ENCODE results near the gene FAM227B. TPM values are rescaled to one million over a fixed set of nuclear protein-coding genes. Genes with fewer than 3 reads are reported as not detected.
"Not testable (repeated sequence)": the region's sequence is repeated elsewhere in the genome, so short reads cannot be mapped to it uniquely, and the experiment has no call there.

The FAM227B gene, protein sequence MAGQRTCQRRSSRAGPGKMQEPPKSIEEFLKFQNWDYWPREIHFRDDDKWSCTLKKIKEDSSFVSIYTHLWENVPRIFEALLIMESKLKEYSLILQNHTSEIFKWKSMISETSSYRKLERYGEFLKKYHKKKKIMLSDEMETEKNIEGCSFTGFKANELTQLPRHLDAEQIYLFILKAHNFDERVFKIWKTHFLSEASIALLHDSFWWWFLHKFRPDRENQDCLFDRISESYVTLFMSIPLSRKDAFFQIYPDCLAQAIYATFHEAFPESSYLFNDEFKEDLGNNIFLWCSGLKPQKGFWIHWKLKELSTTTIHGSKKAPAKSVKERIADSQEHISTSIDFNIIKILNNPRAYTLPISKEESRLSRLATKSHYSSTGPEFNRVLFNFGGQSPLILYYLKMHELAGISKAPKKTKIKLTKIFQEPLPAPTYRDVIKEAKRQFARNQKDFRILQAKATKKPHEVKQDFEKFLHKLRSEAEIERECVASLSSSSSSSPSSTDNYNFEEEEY
- 2.9 TPM for total RNA-seq

DNA sequence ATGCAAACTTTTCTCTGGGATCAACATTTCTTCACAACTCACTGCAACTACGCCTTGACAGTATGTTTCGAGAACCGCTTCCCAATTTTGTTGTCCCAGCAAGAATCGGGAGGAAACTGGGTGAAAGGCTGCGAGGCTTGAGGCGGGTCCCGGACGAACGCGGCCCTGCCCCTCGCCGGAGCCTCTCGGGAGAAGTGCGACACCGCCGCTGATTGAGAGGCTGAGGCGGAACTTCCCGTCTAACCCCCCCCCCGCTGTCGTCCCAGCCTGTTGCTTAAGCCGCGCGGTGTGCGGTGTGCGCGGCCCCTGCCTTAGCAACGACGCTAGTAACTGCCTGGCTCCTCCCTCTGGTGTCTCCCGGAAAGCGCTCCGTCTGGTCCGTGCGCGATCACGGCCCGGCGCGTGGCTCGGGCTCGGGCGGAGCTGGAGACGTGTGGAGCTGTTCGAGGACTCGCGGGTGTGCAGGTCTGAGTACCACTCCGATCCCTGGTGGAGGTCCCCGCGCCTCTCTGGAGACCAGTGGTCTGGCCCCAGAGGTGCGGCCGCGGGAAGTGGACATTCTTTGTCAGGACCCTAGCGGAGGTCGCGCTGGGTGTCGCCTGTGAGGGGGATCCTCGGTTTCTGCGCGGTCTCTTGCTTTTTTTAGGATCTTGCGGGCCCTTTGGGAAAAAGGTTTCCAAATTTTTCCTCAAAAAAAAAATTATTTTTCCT is at the start of gene FAM227B, which contains the start of gene DTWD1:
Gene FAM227B, minus strand, starts transcription at position 161 of the 711 bp plus-strand sequence. CDS start 5,647 bp downstream, outside the sequence.
Gene DTWD1, plus strand, starts transcription at position 391 of the 711 bp plus-strand sequence. CDS start 4,120 bp downstream, outside the sequence.
- TF ChIP-seq POLR2A (IDR thresholded peaks at IDR 0.05), result peak in 1 of 2 donors; percentile 82
- TF ChIP-seq, protein P1, sequence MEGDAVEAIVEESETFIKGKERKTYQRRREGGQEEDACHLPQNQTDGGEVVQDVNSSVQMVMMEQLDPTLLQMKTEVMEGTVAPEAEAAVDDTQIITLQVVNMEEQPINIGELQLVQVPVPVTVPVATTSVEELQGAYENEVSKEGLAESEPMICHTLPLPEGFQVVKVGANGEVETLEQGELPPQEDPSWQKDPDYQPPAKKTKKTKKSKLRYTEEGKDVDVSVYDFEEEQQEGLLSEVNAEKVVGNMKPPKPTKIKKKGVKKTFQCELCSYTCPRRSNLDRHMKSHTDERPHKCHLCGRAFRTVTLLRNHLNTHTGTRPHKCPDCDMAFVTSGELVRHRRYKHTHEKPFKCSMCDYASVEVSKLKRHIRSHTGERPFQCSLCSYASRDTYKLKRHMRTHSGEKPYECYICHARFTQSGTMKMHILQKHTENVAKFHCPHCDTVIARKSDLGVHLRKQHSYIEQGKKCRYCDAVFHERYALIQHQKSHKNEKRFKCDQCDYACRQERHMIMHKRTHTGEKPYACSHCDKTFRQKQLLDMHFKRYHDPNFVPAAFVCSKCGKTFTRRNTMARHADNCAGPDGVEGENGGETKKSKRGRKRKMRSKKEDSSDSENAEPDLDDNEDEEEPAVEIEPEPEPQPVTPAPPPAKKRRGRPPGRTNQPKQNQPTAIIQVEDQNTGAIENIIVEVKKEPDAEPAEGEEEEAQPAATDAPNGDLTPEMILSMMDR (IDR thresholded peaks at IDR 0.05), result no peak
- TF ChIP-seq POLR2AphosphoS5 (IDR thresholded peaks at IDR 0.05; ENCODE audit: insufficient read depth in 1 of 2, low read depth in 1 of 2), result peak; percentile 85 to 99
- Histone ChIP-seq H3K36me3 (peaks cover 0 to 11% of the 10 kb centered on the region in 2 donors), H3K9me3 (no peaks in the 10 kb centered on the region), H3K4me1 (peaks cover 35% of the 10 kb centered on the region), H3K27ac (peak within 1 kb of the TSS; percentile 85), H3K27me3 (no peaks in the 10 kb centered on the region), H3K4me3 (peak within 1 kb of the TSS; percentile 65 to 77)
- peak in 1 of 2 donors; percentile 98 for DNase-seq (ENCODE audit: extremely low spot score in 2 of 2)
- intact Hi-C loops (cut with DNase I), result loop anchor here (5.0 kb wide), 1 partner anchor 256 kb away; no protein-coding TSS in a partner anchor

DNA sequence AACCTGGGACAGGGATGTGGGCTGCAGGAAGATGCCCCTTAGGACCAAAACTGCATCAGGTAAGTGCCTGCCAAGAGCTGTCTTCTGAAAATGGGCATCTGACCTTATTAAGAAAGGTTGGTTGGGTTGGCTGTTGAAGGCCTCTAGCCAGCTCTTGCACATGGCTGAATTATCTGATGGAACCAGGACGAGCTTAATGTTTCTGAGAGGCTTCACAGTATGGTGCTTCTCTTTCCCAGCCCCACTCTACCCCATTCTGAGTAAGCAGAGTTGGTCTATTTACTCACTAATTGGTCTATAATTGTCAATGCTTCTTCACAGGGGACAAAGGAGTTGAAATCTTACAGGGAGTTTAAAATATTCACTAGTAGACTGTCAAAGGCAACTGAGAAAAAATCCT is 48.7 kb upstream of the FAM227B start:
- DNase-seq (ENCODE audit: extremely low spot score in 2 of 2), result no peak
- no peak overlapping the region for H3K4me3 ChIP-seq
- TF ChIP-seq POLR2AphosphoS5 (IDR thresholded peaks at IDR 0.05; ENCODE audit: insufficient read depth in 1 of 2, low read depth in 1 of 2) (no peak), POLR2A (IDR thresholded peaks at IDR 0.05) (no peak)
- TF ChIP-seq, protein P1 (IDR thresholded peaks at IDR 0.05), result no peak
- H3K9me3 ChIP-seq, result no peaks in the 10 kb centered on the region
- no peaks in the 10 kb centered on the region for H3K27me3 ChIP-seq
- no peak overlapping the region for H3K27ac ChIP-seq
- H3K36me3 ChIP-seq, result no peaks in the 10 kb centered on the region
- H3K4me1 ChIP-seq, result no peaks in the 10 kb centered on the region
- intact Hi-C loops (cut with DNase I), result no loop called here

DNA sequence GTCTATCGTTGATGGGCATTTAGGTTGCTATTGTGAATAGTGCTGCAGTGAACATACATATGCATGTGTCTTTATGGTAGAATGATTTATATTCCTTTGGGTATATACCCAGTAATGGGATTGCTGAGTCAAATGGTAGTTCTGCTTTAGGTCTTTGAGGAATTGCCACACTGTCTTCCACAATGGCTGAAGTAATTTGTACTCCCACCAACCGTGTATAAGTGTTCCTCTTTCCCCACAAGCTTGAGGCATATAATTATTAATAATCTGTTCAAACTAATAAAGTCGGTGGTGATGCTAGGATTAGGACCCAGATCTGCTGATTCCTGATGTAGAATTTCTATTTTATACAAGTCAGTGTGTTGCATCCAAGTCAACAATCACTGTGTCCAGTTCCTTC is 45.9 kb upstream of the FAM227B start:
- H3K27ac ChIP-seq; intact Hi-C loops (cut with DNase I); H3K27me3 ChIP-seq; H3K36me3 ChIP-seq; H3K4me3 ChIP-seq; H3K9me3 ChIP-seq; H3K4me1 ChIP-seq; DNase-seq (ENCODE audit: extremely low spot score in 2 of 2): not testable (repeated sequence)

DNA sequence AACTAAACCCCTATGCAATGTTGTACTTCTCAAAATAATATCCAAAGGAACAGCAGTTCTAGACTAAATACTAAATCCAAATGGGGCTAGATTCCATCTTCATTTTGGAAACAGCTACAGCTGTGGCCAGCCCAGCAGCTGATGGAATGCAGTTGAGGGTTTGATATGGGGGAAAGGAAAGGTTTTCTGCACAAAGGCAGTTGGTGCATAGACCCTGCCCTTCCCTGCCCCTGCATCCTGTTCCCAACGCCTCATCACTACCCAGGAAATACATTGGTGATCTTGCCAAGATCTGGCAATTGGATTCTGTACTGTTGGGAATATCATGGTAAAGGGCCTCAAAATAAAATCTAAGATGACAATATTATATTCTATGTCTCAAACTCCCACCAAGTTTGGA is 44.1 kb upstream of the FAM227B start:
- H3K4me3 ChIP-seq, result no peak overlapping the region
- no peak for TF ChIP-seq POLR2A (IDR thresholded peaks at IDR 0.05)
- TF ChIP-seq, protein P1 (IDR thresholded peaks at IDR 0.05), result no peak
- no peak for TF ChIP-seq POLR2AphosphoS5 (IDR thresholded peaks at IDR 0.05; ENCODE audit: insufficient read depth in 1 of 2, low read depth in 1 of 2)

DNA sequence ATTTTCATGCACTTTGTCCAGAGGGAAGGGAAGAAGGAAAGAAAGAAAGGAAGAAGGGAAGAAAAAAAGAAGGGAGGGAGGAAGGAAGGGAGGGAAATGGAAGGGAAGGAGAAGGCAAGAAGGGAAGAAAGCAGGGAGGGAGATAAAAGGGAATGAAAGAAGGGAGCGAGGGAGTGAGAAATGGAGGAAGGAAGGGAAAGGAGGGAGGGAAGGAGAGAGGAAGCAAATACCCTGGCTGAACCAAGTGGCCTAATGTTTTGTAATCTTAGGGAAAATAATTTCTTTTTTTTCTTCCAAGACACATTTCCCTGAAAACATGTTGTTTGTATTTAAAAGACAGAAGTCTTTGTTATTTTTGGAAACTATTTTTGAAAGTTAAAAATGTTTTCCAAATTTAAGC is 36.1 kb upstream of the FAM227B start:
- peaks cover 2% of the 10 kb centered on the region for H3K9me3 ChIP-seq
- H3K27ac ChIP-seq, result no peak overlapping the region
- H3K4me1 ChIP-seq, result no peaks in the 10 kb centered on the region
- H3K4me3 ChIP-seq, result no peak overlapping the region
- H3K36me3 ChIP-seq, result no peaks in the 10 kb centered on the region
- no peaks in the 10 kb centered on the region for H3K27me3 ChIP-seq
- no peak for TF ChIP-seq POLR2AphosphoS5 (IDR thresholded peaks at IDR 0.05; ENCODE audit: insufficient read depth in 1 of 2, low read depth in 1 of 2)
- TF ChIP-seq POLR2A (IDR thresholded peaks at IDR 0.05), result no peak
- TF ChIP-seq, protein P1 (IDR thresholded peaks at IDR 0.05), result no peak
- intact Hi-C loops (cut with DNase I), result no loop called here
- DNase-seq (ENCODE audit: extremely low spot score in 2 of 2), result no peak

More for the DNA sequence above, 44.1 kb upstream of the FAM227B start:
- no peaks in the 10 kb centered on the region for H3K27me3 ChIP-seq
- intact Hi-C loops (cut with DNase I), result no loop called here
- H3K4me1 ChIP-seq, result no peaks in the 10 kb centered on the region
- DNase-seq (ENCODE audit: extremely low spot score in 2 of 2), result no peak
- H3K36me3 ChIP-seq, result no peaks in the 10 kb centered on the region
- no peaks in the 10 kb centered on the region for H3K9me3 ChIP-seq
- H3K27ac ChIP-seq, result no peak overlapping the region

All from vagina (tissue), 2 donors.